HepG2 (cell line): ENCODE data around the gene HOXA4.

ENCODE experiments used
- AFF4 ChIP-seq: sonication (generic); formaldehyde crosslinking; IDR thresholded peaks from 2 replicates; pipeline ENCODE4 v1.4.0; 2020; ENCODE audit warnings: missing genetic modification reagents
- JUNB ChIP-seq: sonication (generic); formaldehyde crosslinking; IDR thresholded peaks from 2 replicates; pipeline ENCODE4 v1.8.0; 2022; ENCODE audit warnings: missing genetic modification reagents, mild to moderate bottlenecking, borderline replicate concordance
- RFX5 ChIP-seq: IDR thresholded peaks from 2 replicates; pipeline ENCODE4 v1.6.1; 2011; ENCODE audit warnings: low read depth, low read length, improper control_type of control experiment

GRCh38 chr7:27170426-27171324 lies 40.1 kb upstream of the HOXA4 start:
- TF ChIP-seq RFX5: no peak
- no peak for TF ChIP-seq JUNB (CRISPR knock-in tag)
- no peak for TF ChIP-seq AFF4
